K562 (cell line): ENCODE results near the gene PTGES3L. TPM values are rescaled to one million over a fixed set of nuclear protein-coding genes. Genes with fewer than 3 reads are reported as not detected.

Experiments
- CBX1 ChIP-seq: sonication (generic); IDR thresholded peaks from 2 replicates; pipeline ENCODE4 v1.6.1; 2016; ENCODE audit warnings: antibody characterized with exemption, low read depth, mild to moderate bottlenecking
- CHCHD3 ChIP-seq: fragments of 250-450 bp; sonication (Bioruptor Pico); IDR thresholded peaks from 2 replicates; pipeline ENCODE4 v2.1.2; 2022; ENCODE audit warnings: mild to moderate bottlenecking
- CXXC5 ChIP-seq: fragments of 250-450 bp; sonication (Bioruptor Pico); IDR thresholded peaks from 2 replicates; pipeline ENCODE4 v1.8.0; 2022; ENCODE audit warnings: inconsistent platforms, mild to moderate bottlenecking, moderate library complexity
- ELF4 ChIP-seq: fragments of 450-650 bp; formaldehyde crosslinking; IDR thresholded peaks from 2 replicates; pipeline ENCODE4 v1.4.0; 2022; ENCODE audit warnings: missing genetic modification characterization
- GMEB1 ChIP-seq: fragments of 250-450 bp; sonication (Bioruptor Pico); IDR thresholded peaks from 2 replicates; pipeline ENCODE4 v1.4.0; 2020; ENCODE audit warnings: mild to moderate bottlenecking
- HDAC1 ChIP-seq, 2 experiments: fragments of 450-650 bp; IDR thresholded peaks; 2 replicates each; pipeline ENCODE4 v1.6.1; 2016 to 2017; ENCODE audit warnings: inconsistent platforms in 1 of 2, mild to moderate bottlenecking in 1 of 2, moderate library complexity in 1 of 2
- MAZ ChIP-seq, 2 experiments: fragments of 450-650 bp in 1 of 2; sonication (generic) in 1 of 2; formaldehyde crosslinking; IDR thresholded peaks in 1 of 2; conservative IDR thresholded peaks in 1 of 2; 2 replicates each; pipeline versions ENCODE4 v1.4.0 to v1.5.0; 2020; ENCODE audit warnings: mild to moderate bottlenecking in 1 of 2, missing genetic modification reagents in 1 of 2
- MXI1 ChIP-seq: IDR thresholded peaks from 2 replicates; pipeline ENCODE4 v1.6.1; 2011; ENCODE audit warnings: low read depth, mild to moderate bottlenecking, improper control_type of control experiment, low read length
- MYNN ChIP-seq, 2 experiments: sonication (generic); formaldehyde crosslinking in 1 of 2; IDR thresholded peaks; 2 replicates each; pipeline versions ENCODE4 v1.5.0 to v1.6.1; 2016 to 2020; ENCODE audit warnings: antibody characterized with exemption in 1 of 2, missing genetic modification reagents in 1 of 2
- PCBP2 ChIP-seq: fragments of 200-400 bp; formaldehyde crosslinking; IDR thresholded peaks from 2 replicates; pipeline ENCODE4 v1.6.1; 2018; ENCODE audit warnings: low read length, low read depth, mild to moderate bottlenecking, moderate library complexity; ENCODE audit not compliant: poor library complexity, severe bottlenecking
- POLR2AphosphoS5 ChIP-seq: IDR thresholded peaks from 2 replicates; pipeline ENCODE4 v1.6.1; 2011; ENCODE audit warnings: mild to moderate bottlenecking, low read depth, low read length, moderate library complexity; ENCODE audit not compliant: control insufficient read depth, insufficient read depth
- POLR2G ChIP-seq: fragments of 200-400 bp; formaldehyde crosslinking; IDR thresholded peaks from 2 replicates; pipeline ENCODE4 v1.6.1; 2017; ENCODE audit warnings: low read depth, mild to moderate bottlenecking, antibody characterized with exemption, low read length, moderate library complexity
- SAFB ChIP-seq: fragments of 200-400 bp; formaldehyde crosslinking; IDR thresholded peaks from 2 replicates; pipeline ENCODE4 v1.6.1; 2017; ENCODE audit warnings: low read depth, low read length, borderline replicate concordance
- SIN3A ChIP-seq, 2 experiments: fragments of 150-350 bp in 1 of 2; IDR thresholded peaks; 2 replicates each; pipeline ENCODE4 v1.6.1; 2011 to 2016; ENCODE audit warnings: borderline replicate concordance in 2 of 2, low read depth in 2 of 2, low read length in 2 of 2, mild to moderate bottlenecking in 2 of 2, moderate library complexity in 2 of 2; ENCODE audit not compliant: control insufficient read depth in 1 of 2
- SIN3B ChIP-seq: fragments of 450-650 bp; IDR thresholded peaks from 2 replicates; pipeline ENCODE4 v1.6.1; 2017; ENCODE audit warnings: low read depth, mild to moderate bottlenecking, moderate library complexity
- SOX6 ChIP-seq: fragments of 450-650 bp; IDR thresholded peaks from 2 replicates; pipeline ENCODE4 v1.6.1; 2014; ENCODE audit warnings: mild to moderate bottlenecking
- TFE3 ChIP-seq: fragments of 450-650 bp; formaldehyde crosslinking; IDR thresholded peaks from 2 replicates; pipeline ENCODE4 v1.4.0; 2020; ENCODE audit warnings: mild to moderate bottlenecking, mixed read lengths
- TRIM24 ChIP-seq, 2 experiments: fragments of 450-650 bp; IDR thresholded peaks; 2 replicates each; pipeline ENCODE4 v1.6.1; 2016
- ZNF274 ChIP-seq: IDR thresholded peaks from 2 replicates; pipeline ENCODE4 v1.6.1; 2011; ENCODE audit warnings: low read depth, mild to moderate bottlenecking, low read length, moderate library complexity, borderline replicate concordance
- ZZZ3 ChIP-seq: fragments of 450-650 bp; IDR thresholded peaks from 2 replicates; pipeline ENCODE4 v1.6.1; 2016; ENCODE audit warnings: antibody characterized with exemption, mild to moderate bottlenecking, moderate library complexity
- polyA plus RNA-seq, 8 experiments: library from polyadenylated mRNA; depleted of rRNA in 4 of 8; stranded (reverse) in 5 of 8; unstranded in 3 of 8; fragments of >200 nt; fragmentation: Nextera tagmentation in 2 of 8; fragmentation: Illumina TruSeq in 1 of 8; extraction: Ambion mirVana in 2 of 8; extraction: Trizol in 1 of 8; gene quantifications; 2 replicates each; pipeline versions ENCODE4 v1.2.1 to v1.2.3, GENCODE V29; 2011 to 2014; ENCODE audit warnings: inconsistent platforms in 1 of 8, missing spikeins in 1 of 8
- total RNA-seq, 7 experiments: library from RNA; depleted of rRNA in 6 of 7; stranded (reverse); fragments of >200 nt in 6 of 7; fragmentation: Illumina TruSeq in 2 of 7; extraction: Trizol in 2 of 7; gene quantifications; 2 replicates each; pipeline versions ENCODE4 v1.2.1 to v1.2.3, GENCODE V29; 2011 to 2021; ENCODE audit warnings: low replicate concordance in 1 of 7
- TF ChIP-seq, protein P1 (sequence below): fragments of 200-800 bp; sonication (Bioruptor generic); IDR thresholded peaks from 2 replicates; pipeline ENCODE4 v1.6.1; 2017; ENCODE audit warnings: missing genetic modification characterization, missing compliant biosample characterization
- TF ChIP-seq, protein P2 (sequence below), 2 experiments: fragments of 450-650 bp in 1 of 2; sonication (generic) in 1 of 2; formaldehyde crosslinking in 1 of 2; IDR thresholded peaks in 1 of 2; conservative IDR thresholded peaks in 1 of 2; 2 replicates each; pipeline versions ENCODE4 v1.6.1 to v1.8.1; 2016 to 2023; ENCODE audit warnings: mild to moderate bottlenecking in 2 of 2, moderate library complexity in 2 of 2, inconsistent platforms in 1 of 2, missing genetic modification reagents in 1 of 2

The PTGES3L gene
- total and polyA plus RNA-seq, 9 of the 15 experiments (the other 6 are each of a cell fraction or from before 2014, with no cell fraction given) = 6.0 to 16.0 (median 9.6) TPM

- no peak for TF ChIP-seq GMEB1 (CRISPR knock-in tag)
- TF ChIP-seq SIN3A (IDR thresholded peaks at IDR 0.05; ENCODE audit: borderline replicate concordance in 2 of 2, control insufficient read depth in 1 of 2, low read depth in 2 of 2, low read length in 2 of 2) = peak; percentile 92 to 97
- no peak; the same call in none of the 2 replicates for TF ChIP-seq CXXC5
- peak; percentile 74; the same call in 1 of the 2 replicates for TF ChIP-seq ELF4 (CRISPR knock-in tag)
- TF ChIP-seq TRIM24 (IDR thresholded peaks at IDR 0.05) = no peak
- no peak for TF ChIP-seq PCBP2
- TF ChIP-seq CHCHD3 = no peak
- TF ChIP-seq MXI1 = peak; percentile 94
- peak; percentile 39 to 45; a peak in 2 of 4 replicates for TF ChIP-seq MAZ (CRISPR knock-in tag; conservative IDR thresholded peaks at IDR 0.05 in 1 of 2, IDR thresholded peaks at IDR 0.05 in 1 of 2)
- no peak; the same call in 1 of the 2 replicates for TF ChIP-seq SOX6
- no peak for TF ChIP-seq MYNN (IDR thresholded peaks at IDR 0.05)
- no peak for TF ChIP-seq MYNN (CRISPR knock-in tag; IDR thresholded peaks at IDR 0.05)
- TF ChIP-seq ZZZ3 = no peak
- TF ChIP-seq CBX1 = 0 out of 2 replicates have a peak, but pooled peaks have one; percentile 24
- no peak for TF ChIP-seq ZNF274
- TF ChIP-seq, protein P1, sequence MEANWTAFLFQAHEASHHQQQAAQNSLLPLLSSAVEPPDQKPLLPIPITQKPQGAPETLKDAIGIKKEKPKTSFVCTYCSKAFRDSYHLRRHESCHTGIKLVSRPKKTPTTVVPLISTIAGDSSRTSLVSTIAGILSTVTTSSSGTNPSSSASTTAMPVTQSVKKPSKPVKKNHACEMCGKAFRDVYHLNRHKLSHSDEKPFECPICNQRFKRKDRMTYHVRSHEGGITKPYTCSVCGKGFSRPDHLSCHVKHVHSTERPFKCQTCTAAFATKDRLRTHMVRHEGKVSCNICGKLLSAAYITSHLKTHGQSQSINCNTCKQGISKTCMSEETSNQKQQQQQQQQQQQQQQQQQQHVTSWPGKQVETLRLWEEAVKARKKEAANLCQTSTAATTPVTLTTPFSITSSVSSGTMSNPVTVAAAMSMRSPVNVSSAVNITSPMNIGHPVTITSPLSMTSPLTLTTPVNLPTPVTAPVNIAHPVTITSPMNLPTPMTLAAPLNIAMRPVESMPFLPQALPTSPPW (CRISPR knock-in tag) = peak; percentile 66
- peak; percentile 41; the same call in 1 of the 2 replicates for TF ChIP-seq POLR2AphosphoS5
- peak; percentile 81 for TF ChIP-seq POLR2G
- TF ChIP-seq, protein P2, sequence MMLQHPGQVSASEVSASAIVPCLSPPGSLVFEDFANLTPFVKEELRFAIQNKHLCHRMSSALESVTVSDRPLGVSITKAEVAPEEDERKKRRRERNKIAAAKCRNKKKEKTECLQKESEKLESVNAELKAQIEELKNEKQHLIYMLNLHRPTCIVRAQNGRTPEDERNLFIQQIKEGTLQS (IDR thresholded peaks at IDR 0.05) = no peak
- TF ChIP-seq, protein P2 (CRISPR knock-in tag; conservative IDR thresholded peaks at IDR 0.05) = no peak
- no peak for TF ChIP-seq TFE3 (CRISPR knock-in tag)
- TF ChIP-seq SAFB = no peak
- TF ChIP-seq HDAC1 (IDR thresholded peaks at IDR 0.05) = peak in 1 of 2 experiments; percentile 88; a peak in 2 of 4 replicates
- TF ChIP-seq SIN3B = peak; percentile 80
Measured at GRCh38 chr17:42980274-42980765, 440 bp upstream of the PTGES3L start, which contains the start of gene RUNDC1 (continued).
